NCI-H146 treated with DMSO at 0.1 percent for 48 hours (cell line): Measurements from ENCODE around the gene YTHDC2.
"Not testable (repeated sequence)": the region's sequence is repeated elsewhere in the genome, so short reads cannot be mapped to it uniquely, and the experiment has no call there.

Experiments used
- DNase-seq: peaks from one replicate; lab custom pipeline; 2025; ENCODE audit not compliant: unreplicated experiment; lab: John Stamatoyannopoulos, UW

YTHDC2 gene

GRCh38 chr5:113600255-113600905 is 86.9 kb downstream of the YTHDC2 start:
- no peak for DNase-seq

- no peak for DNase-seq
These were observed 87.9 kb downstream of the YTHDC2 start for GRCh38 chr5:113601423-113601822.

GRCh38 chr5:113603246-113603645 is 89.8 kb downstream of the YTHDC2 start:
- DNase-seq: not testable (repeated sequence)

DNA sequence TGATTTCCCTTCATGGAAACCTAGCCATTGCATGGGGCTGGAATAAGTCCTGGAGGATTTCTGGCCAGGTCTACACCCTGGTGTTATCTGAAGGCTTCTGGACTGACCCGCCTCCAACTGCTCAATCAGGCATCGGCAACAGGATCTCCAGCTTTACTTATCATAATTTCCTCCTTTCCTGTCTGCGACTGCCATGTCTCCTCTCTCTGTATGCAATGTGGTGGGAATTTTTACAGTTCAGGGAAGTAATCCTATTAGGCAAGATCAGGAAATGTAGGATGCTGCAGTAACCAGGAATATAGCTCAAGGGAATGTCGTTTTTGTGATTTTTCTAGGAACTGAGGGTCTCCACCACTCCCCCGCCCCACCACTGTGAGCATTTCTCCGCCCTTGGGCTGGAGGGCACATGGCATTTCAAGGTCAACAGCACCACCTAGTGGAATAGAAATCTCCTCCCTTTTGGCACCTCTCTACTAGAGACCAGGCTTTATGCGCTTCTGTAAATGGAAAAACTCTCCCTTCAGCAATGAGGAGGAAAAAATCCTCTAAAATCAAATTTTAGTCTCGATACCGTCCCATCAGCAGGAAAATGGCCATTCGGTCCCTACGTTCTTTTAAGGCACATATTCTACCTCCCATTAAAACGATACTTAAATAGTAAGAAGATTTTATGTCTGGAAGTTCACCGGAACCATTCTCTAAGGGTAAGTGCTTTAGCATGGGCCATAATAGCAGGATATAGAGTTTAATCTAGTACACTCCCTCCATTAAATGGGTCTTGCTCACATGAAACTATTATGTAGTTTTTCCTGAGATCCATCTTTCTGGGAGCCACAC is 93.0 kb downstream of the YTHDC2 start:
- peak; percentile 95 for DNase-seq

GRCh38 chr5:113607361-113607760 is 93.9 kb downstream of the YTHDC2 start:
- DNase-seq: no peak

GRCh38 chr5:113608113-113608596 is 94.7 kb downstream of the YTHDC2 start:
- no peak for DNase-seq

DNA sequence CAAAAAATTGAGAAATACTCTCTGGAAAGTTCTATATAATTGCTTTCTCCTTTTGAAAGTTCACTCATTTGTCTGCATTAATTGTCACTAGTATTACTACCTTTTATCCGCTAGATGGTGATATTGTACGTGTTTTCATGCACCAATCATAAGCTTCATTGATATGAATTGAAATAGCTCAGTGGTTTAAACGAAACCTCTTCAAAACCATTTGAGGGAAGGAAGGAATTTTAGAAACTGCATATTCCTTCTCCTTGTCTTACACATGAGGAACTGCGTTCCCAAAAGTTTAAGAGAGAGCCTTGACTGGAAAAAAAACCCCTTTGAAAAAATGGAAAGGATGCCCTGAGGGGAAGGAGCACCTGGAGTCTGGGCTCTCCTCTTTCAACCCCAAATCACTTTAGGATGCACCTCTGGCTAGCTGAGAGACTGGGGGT is 98.6 kb downstream of the YTHDC2 start:
- DNase-seq: peak; percentile 69

GRCh38 chr5:113614191-113614590 is 100.7 kb downstream of the YTHDC2 start:
- no peak for DNase-seq

DNA sequence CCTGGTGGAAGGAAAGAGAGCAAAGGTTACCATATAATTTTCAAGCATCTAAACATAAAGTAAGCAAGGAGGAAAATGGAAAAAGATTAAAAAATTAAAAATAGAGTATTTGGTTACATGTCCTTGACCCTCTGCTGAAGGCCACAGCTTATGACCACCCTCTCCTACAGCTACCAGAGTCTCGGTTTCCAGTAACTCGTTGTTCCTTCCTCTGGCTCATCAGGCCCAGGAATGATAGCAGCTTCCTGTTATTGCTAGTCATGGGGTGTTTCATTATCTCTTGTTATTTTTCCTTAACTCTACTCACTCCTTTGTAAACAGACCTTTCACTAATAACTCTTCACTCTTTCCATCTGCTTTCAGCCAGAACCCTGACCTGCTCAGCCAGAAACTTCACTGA is 102.2 kb downstream of the YTHDC2 start:
- no peak for DNase-seq

DNA sequence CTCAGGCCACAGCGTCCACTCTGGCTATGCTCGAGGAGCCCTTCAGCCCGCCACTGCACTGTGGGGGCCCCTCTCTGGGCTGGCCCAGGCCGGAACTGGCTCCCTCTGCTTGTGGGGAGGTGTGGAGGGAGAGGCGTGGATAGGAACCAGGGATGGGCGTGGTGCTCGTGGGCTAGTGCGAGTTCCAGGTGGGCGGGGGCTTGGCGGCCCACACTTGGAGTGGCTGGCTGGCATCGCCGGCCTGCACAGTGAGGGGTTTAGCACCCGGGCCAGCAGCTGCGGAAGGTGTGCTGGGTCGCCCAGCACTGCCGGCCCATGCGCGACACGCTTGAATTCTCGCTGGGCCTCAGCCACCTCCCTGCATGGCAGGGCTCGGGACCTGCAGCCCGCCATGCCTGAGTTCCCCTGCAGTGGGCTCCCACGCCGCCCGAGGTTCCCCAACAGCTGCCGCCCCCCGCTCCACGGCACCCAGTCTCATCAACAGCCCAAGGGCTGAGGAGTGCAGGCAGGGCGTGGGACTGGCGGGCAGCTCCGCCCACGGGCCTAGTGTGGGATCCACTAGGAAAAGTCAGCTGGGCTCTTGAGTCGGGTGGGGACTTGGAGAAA is 103.8 kb downstream of the YTHDC2 start:
- no peak for DNase-seq

DNA sequence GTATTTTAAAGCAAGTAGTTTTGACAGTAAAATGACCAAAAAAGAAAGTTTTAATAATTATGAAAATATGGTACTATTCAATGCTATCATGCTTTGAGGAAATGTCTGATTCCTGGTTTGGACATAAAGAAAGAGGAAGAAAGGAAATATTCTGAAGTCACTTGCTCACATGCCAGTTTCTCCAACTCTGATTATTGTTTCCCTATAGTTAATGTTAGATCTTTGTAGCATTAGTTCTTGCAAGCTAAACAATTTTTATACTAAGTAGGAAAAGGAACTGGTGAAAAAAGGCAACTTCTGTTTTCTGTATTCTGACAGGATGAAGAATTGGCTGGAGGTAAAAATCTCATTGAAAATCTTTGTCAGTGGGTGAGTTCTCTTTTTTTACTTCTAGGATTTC is 119.5 kb downstream of the YTHDC2 start:
- no peak for DNase-seq

GRCh38 chr5:113634957-113635356 is 121.5 kb downstream of the YTHDC2 start:
- no peak for DNase-seq

- DNase-seq: no peak
These were observed 128.2 kb downstream of the YTHDC2 start for GRCh38 chr5:113641715-113642114.
